ENCODE data around the gene LRRC8A. TPM values are rescaled to one million over a fixed set of nuclear protein-coding genes. Genes with fewer than 3 reads are reported as not detected.
"Not testable (repeated sequence)": the region's sequence is repeated elsewhere in the genome, so short reads cannot be mapped to it uniquely, and the experiment has no call there.

LRRC8A gene
- total RNA-seq, 1 donor: 38.0 TPM

DNA sequence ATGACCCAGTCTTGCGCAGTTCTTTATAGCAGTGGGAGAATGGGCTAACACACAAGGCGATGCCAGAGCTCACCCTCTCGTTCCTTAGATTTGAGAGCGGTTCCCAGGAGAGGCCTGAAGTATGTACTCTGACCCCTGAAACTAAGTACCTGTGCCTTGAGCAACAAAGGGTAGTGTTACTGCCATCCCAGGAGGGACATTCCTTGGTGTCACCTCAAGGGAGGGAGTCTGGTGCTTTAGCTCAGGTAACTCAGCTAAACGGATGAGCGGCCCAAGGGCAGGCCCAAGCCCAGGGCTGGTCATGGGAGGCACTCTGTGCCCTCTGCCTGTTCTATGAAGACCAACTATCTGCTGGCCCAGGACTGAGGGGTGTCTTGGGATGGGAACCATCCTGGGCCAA, 20.4 kb upstream of the LRRC8A start:
- Histone ChIP-seq H3K9me3 (ENCODE audit: low read depth, low read length) (no peaks in the 10 kb centered on the region), H3K79me2 (ENCODE audit: insufficient read depth, low read length) (no peaks in the 10 kb centered on the region)
- TF ChIP-seq CTCF (IDR thresholded peaks at IDR 0.05; ENCODE audit: extremely low read depth, low read depth, low read length): no peak

GRCh38 chr9:128862401-128862851, 19.5 kb upstream of the LRRC8A start:
- no peaks in the 10 kb centered on the region for H3K79me2 ChIP-seq (ENCODE audit: insufficient read depth, low read length)
- peaks cover 3% of the 10 kb centered on the region for H4K20me1 ChIP-seq (ENCODE audit: insufficient read depth, low read length)
- no peak overlapping the region for H3K4me3 ChIP-seq (ENCODE audit: insufficient read depth, low read length)
- no peak overlapping the region for H2AFZ ChIP-seq (ENCODE audit: low read length)
- no peak overlapping the region for H3K4me2 ChIP-seq (ENCODE audit: insufficient read depth, low read length)
- no peak overlapping the region for H3K27ac ChIP-seq (ENCODE audit: low read depth, low read length)
- no peak for TF ChIP-seq CTCF (IDR thresholded peaks at IDR 0.05; ENCODE audit: extremely low read depth, low read depth, low read length)
- no peaks in the 10 kb centered on the region for H3K27me3 ChIP-seq (ENCODE audit: insufficient read depth, low read length)
- DNase-seq (ENCODE audit: insufficient read length, low spot score, missing footprints): peak; percentile 23
- H3K4me1 ChIP-seq (ENCODE audit: insufficient read depth, low read length): no peaks in the 10 kb centered on the region
- H3K9me3 ChIP-seq (ENCODE audit: low read depth, low read length): no peaks in the 10 kb centered on the region
- no peaks in the 10 kb centered on the region for H3K36me3 ChIP-seq (ENCODE audit: insufficient read depth, low read length)

More for the DNA sequence above, 20.4 kb upstream of the LRRC8A start:
- Histone ChIP-seq H3K27me3 (ENCODE audit: insufficient read depth, low read length) (no peaks in the 10 kb centered on the region), H4K20me1 (ENCODE audit: insufficient read depth, low read length) (peaks cover 3% of the 10 kb centered on the region), H3K27ac (ENCODE audit: low read depth, low read length) (no peak overlapping the region), H3K4me1 (ENCODE audit: insufficient read depth, low read length) (no peaks in the 10 kb centered on the region), H3K4me2 (ENCODE audit: insufficient read depth, low read length) (no peak overlapping the region), H3K4me3 (ENCODE audit: insufficient read depth, low read length) (no peak overlapping the region), H3K36me3 (ENCODE audit: insufficient read depth, low read length) (no peaks in the 10 kb centered on the region), H2AFZ (ENCODE audit: low read length) (no peak overlapping the region)
- DNase-seq (ENCODE audit: insufficient read length, low spot score, missing footprints): peak; percentile 11

DNA sequence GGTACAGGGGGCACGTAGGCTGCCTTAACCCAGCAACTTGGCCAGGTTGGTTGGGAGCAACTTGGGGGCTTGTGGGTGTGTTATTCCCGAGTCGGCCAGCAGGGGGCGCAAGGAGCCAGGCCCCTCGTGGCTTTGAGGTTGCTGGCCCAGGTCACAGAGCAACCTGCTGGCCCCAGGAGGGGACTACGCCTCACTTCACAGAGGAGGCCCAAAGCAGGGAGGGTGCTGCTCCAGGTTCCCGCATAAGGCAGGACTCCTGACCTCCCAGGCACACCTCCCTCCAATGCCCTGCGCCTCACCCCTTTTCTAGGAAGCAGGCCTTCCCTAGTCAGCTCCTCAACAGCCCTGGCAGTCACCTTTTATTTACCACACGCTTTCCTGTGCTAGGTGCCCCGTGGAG, 18.3 kb upstream of the LRRC8A start:
- no peak overlapping the region for H3K27ac ChIP-seq (ENCODE audit: low read depth, low read length)
- no peaks in the 10 kb centered on the region for H3K4me1 ChIP-seq (ENCODE audit: insufficient read depth, low read length)
- peak; percentile 89 for DNase-seq (ENCODE audit: insufficient read length, low spot score, missing footprints)
- no peaks in the 10 kb centered on the region for H3K9me3 ChIP-seq (ENCODE audit: low read depth, low read length)
- TF ChIP-seq CTCF (IDR thresholded peaks at IDR 0.05; ENCODE audit: extremely low read depth, low read depth, low read length): peak; percentile 78
- no peaks in the 10 kb centered on the region for H3K27me3 ChIP-seq (ENCODE audit: insufficient read depth, low read length)
- no peak overlapping the region for H2AFZ ChIP-seq (ENCODE audit: low read length)
- H3K79me2 ChIP-seq (ENCODE audit: insufficient read depth, low read length): no peaks in the 10 kb centered on the region
- H3K36me3 ChIP-seq (ENCODE audit: insufficient read depth, low read length): no peaks in the 10 kb centered on the region
- H3K4me3 ChIP-seq (ENCODE audit: insufficient read depth, low read length): no peak overlapping the region
- no peak overlapping the region for H3K4me2 ChIP-seq (ENCODE audit: insufficient read depth, low read length)
- H4K20me1 ChIP-seq (ENCODE audit: insufficient read depth, low read length): peaks cover 3% of the 10 kb centered on the region

DNA sequence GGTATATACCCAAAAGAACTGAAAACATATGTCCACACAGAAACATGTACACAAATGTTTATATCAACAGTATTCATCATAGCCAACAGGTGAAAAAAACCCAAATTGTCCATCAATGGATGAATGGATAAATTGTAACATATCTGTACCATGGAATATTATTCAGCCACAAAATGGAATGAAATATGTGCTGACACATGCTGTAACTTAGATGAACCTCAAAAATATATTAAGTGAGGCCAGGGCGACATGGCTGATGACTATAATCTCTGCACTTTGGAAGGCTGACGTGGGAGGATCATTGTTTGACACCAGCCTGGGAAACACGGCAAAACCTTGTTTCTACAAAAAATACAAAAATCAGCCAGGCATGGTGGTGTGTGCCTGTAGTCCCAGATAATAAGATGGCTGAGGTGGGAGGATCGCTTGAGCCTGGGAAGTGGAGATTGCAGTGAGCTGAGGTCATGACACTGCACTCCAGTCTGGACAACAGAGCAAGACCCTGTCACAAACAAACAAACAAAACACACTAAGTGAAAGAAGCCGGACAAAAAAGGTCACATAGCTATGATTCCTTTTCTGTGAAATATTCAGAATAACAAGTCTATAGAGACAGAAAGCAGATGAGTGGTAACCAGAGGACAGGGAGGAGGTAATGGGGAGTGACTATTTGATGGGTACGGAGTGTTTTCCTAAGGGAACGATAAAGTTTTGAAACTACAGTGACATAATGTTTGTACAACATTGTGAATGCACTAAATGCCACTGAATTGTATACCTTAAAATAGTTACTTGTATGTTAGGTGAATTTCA, 11.6 kb upstream of the LRRC8A start:
- Histone ChIP-seq H4K20me1 (ENCODE audit: insufficient read depth, low read length) (no peaks in the 10 kb centered on the region), H3K36me3 (ENCODE audit: insufficient read depth, low read length) (peaks cover 5% of the 10 kb centered on the region), H3K79me2 (ENCODE audit: insufficient read depth, low read length) (no peaks in the 10 kb centered on the region), H3K4me1 (ENCODE audit: insufficient read depth, low read length) (no peaks in the 10 kb centered on the region), H3K27me3 (ENCODE audit: insufficient read depth, low read length) (no peaks in the 10 kb centered on the region), H3K27ac (ENCODE audit: low read depth, low read length) (no peak overlapping the region), H2AFZ (ENCODE audit: low read length) (no peak overlapping the region), H3K4me2 (ENCODE audit: insufficient read depth, low read length) (no peak overlapping the region), H3K4me3 (ENCODE audit: insufficient read depth, low read length) (no peak overlapping the region), H3K9me3 (ENCODE audit: low read depth, low read length) (no peaks in the 10 kb centered on the region)
- no peak for DNase-seq (ENCODE audit: insufficient read length, low spot score, missing footprints)
- TF ChIP-seq CTCF (IDR thresholded peaks at IDR 0.05; ENCODE audit: extremely low read depth, low read depth, low read length): no peak

DNA sequence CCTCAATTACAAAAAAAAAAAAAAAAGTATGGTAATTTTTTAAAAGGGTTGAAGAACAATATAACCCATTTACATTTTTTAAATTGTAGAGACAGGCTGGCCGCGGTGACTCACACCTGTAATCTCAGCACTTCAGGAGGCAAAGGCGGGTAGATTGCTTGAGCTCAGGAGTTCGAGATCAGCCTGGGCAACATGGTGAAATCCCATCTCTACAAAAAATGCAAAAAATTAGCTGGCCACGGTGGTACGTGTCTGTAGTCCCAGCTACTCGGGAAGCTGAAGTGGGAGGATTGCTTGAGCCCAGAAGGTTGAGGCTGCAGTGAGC, 11.0 kb upstream of the LRRC8A start:
- DNase-seq (ENCODE audit: insufficient read length, low spot score, missing footprints); H3K36me3 ChIP-seq (ENCODE audit: insufficient read depth, low read length); H3K9me3 ChIP-seq (ENCODE audit: low read depth, low read length); H3K4me1 ChIP-seq (ENCODE audit: insufficient read depth, low read length); H4K20me1 ChIP-seq (ENCODE audit: insufficient read depth, low read length); H3K27ac ChIP-seq (ENCODE audit: low read depth, low read length); H2AFZ ChIP-seq (ENCODE audit: low read length); H3K4me2 ChIP-seq (ENCODE audit: insufficient read depth, low read length); H3K79me2 ChIP-seq (ENCODE audit: insufficient read depth, low read length); H3K27me3 ChIP-seq (ENCODE audit: insufficient read depth, low read length); H3K4me3 ChIP-seq (ENCODE audit: insufficient read depth, low read length): not testable (repeated sequence)

Data from osteoblast (primary cell).